GM12865 (cell line): ENCODE measurements around the gene ULBP2.
"Not testable (repeated sequence)": the region's sequence is repeated elsewhere in the genome, so short reads cannot be mapped to it uniquely, and the experiment has no call there.

ENCODE experiments used
- DNase-seq: peaks from one replicate; pipeline ENCODE4 v3.0.0; 2010; ENCODE audit warnings: low read depth
- H3K4me3 ChIP-seq: 2 replicates; pipeline ENCODE4 v1.5.1; 2011; ENCODE audit warnings: mild to moderate bottlenecking, low read depth, low read length, control low read depth
- TF ChIP-seq, protein P1 (sequence below): IDR thresholded peaks from 2 replicates; pipeline ENCODE4 v1.5.1; 2011; ENCODE audit warnings: low read length, control low read depth, low read depth, inconsistent platforms; ENCODE audit not compliant: insufficient read depth; ENCODE audit errors: missing control alignments

Gene ULBP2

DNA sequence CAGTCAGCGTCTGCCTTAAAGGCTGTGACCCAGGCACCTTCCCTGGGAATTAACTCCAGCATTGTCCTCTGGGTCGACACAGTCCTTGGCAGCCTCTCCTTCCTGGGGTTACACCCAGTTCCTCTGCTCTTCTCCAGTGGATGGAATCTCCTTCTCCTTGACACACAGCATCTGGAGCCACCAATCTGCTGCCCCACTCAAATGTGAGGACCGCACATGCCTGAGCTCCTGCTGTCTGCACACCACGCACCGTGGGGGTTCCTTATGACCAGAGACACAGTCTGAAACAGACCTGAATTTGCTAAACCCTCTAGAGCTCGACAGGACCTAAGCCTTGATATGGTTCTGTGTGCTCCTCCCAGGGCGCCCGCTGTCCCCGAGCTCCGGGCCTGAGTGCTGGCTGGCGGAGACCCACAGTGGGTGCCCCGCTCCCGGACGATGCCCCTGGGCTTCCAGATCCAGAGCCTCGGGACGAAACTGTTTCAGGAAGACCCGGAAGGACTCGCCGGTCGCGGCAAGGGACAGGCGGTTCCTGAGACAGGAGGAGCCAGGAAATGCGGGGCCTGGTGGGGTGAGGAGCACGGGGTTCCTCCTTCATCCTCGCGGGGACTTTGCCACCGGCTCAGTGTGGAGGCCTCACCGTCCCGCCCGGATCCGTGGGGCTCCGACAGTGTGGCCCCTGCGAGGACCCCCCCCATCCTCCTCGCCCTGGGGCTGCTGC lies 16.4 kb upstream of the ULBP2 start:
- TF ChIP-seq, protein P1, sequence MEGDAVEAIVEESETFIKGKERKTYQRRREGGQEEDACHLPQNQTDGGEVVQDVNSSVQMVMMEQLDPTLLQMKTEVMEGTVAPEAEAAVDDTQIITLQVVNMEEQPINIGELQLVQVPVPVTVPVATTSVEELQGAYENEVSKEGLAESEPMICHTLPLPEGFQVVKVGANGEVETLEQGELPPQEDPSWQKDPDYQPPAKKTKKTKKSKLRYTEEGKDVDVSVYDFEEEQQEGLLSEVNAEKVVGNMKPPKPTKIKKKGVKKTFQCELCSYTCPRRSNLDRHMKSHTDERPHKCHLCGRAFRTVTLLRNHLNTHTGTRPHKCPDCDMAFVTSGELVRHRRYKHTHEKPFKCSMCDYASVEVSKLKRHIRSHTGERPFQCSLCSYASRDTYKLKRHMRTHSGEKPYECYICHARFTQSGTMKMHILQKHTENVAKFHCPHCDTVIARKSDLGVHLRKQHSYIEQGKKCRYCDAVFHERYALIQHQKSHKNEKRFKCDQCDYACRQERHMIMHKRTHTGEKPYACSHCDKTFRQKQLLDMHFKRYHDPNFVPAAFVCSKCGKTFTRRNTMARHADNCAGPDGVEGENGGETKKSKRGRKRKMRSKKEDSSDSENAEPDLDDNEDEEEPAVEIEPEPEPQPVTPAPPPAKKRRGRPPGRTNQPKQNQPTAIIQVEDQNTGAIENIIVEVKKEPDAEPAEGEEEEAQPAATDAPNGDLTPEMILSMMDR, result no peak
- DNase-seq, result no peak
- H3K4me3 ChIP-seq, result no peak overlapping the region

DNA sequence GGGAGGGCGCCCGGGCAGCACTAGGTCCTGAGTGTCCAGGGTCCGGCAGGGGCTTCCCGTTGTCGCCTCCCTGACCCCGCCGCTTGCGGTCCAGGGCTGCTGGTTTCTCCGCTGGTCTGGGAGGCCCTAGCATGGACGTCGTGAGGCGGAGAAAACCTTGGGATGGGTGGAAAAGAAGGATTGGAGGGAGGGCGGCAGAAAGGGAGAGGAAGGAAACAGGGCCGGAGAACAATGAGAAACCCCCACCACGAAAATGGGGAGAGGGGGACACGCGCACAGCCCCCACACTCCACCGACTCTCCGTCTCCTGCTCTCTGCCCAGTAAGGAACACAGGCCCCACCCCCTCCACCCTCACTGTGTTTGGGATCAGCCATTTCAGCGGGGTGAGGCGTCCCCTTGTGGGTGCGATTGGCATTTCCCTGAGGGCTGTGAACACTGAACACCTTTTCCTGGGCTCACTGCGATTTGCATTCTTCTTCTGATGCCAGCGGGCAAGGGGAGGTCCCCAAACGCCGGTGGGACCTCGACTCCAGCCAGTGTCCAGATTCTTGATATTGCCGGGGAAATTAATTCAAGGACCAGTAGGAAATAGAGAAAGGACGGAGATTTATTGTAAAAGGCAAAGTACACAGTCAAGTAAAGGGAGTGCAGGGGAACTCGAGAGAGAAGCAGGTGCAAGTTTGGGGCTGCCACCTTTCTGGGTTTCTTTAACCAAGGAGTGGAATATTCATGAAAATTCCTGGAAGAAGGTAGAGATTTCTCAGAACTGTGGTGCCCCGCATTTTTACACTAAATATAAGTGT lies 15.6 kb upstream of the ULBP2 start:
- peak; percentile 56 for DNase-seq
- TF ChIP-seq, protein P1, result peak; percentile 75
- no peak overlapping the region for H3K4me3 ChIP-seq

DNA sequence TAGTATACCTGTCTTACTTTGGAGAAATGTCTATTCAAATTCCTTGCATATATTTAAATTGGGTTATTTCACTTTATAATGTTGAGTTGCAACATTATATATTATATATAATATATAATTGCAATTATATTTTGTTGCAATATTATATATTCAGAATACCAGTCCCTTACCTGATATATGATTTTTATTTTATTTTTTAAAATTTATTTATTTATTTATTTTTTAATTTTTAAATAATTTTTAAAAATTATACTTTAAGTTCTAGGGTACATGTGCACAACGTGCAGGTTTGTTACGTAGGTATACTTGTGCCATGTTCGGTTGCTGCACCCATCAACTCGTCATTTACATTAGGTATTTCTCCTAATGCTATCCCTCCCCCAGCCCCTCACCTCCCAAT lies 14.8 kb upstream of the ULBP2 start:
- DNase-seq, H3K4me3 ChIP-seq: not testable (repeated sequence)

DNA sequence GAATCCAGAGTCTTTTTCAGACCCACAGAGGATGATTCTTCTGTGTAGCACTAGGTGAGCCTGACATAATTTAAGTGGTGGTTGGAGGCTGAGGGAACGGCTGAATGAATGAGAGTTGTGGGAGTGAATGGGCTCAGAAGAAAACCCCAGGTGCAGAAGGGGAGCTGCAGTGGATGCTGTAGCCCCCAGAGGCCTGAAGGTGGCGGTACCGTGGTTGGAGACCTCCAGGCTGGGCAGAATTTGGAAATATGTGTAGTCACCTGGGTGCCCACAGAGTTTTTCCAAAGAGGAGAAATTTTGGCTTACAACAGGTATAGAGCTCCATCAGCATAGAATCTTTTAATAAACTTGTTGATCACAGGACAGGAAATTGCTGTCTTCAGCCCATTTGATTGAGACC lies 12.4 kb upstream of the ULBP2 start:
- H3K4me3 ChIP-seq, result no peak overlapping the region
- DNase-seq, result no peak

DNA sequence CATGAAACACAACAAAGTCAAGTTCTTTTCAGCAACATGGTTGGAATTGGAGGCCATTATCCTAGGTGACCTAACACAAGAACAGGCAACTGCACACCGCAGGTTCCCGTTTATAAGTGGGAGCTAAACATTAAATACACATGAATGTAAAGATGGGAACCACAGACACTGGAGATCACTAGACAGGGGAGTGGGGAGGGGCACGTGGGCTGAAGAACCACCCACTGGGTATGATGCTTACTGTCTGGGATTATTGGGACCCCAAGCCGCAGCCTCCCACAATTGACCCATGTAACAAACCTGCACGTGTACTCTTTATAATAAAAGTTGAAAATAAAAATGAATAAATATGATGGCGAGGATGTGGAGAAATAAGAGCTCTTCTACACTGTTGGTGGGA lies 10.3 kb upstream of the ULBP2 start:
- DNase-seq, result no peak
- H3K4me3 ChIP-seq, result no peak overlapping the region
- TF ChIP-seq, protein P1, result no peak

More for the DNA sequence above, 12.4 kb upstream of the ULBP2 start:
- TF ChIP-seq, protein P1, result peak; percentile 40

DNA sequence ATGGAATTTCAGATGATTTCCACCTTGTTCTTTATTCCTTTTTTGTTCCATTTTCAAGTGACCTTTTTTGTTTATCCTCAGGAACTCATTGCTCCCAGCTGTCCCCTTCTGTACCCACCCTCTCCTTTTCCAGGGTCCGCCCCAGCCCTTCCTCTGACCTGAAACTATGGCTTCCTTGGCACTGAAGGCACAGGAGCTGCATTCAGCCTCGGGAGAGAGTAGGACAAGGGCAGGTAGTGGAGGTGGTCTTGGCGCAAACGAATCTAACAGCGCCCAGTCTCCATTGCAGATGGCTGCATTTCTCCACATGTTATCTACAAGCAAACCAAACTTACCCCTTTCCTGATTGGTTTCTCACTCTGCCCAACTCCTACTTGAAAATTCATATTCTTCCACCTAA lies 8.8 kb upstream of the ULBP2 start:
- no peak overlapping the region for H3K4me3 ChIP-seq
- TF ChIP-seq, protein P1, result no peak
- no peak for DNase-seq

DNA sequence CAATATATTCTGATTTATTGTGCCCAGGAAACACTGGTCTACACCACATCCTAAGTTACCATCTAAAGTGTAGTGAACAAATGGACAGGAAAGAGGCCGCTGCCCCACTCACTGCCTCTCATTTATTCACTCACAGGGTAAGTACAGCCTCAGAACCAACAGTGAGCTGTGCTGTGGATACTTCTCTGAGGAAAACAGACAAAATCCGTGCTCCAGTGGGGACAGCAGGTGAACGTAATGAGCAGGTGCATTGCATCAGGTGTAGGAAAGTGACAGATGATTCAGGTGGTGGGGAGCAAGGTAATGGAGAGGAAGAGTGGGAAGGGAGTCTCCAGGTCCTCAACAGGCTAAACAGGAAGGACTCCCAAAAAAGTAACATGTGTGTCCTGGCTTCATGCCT lies 8.4 kb upstream of the ULBP2 start:
- no peak overlapping the region for H3K4me3 ChIP-seq
- TF ChIP-seq, protein P1, result no peak
- no peak for DNase-seq
